IPS-NIHi7 (cell line): Measurements from ENCODE around the gene CASKIN2.

ENCODE experiments used
- DNase-seq: peaks from one replicate; pipeline ENCODE4 v3.0.0; 2012; ENCODE audit warnings: mixed read lengths; ENCODE audit errors: extremely low spot score

CASKIN2 gene

DNA sequence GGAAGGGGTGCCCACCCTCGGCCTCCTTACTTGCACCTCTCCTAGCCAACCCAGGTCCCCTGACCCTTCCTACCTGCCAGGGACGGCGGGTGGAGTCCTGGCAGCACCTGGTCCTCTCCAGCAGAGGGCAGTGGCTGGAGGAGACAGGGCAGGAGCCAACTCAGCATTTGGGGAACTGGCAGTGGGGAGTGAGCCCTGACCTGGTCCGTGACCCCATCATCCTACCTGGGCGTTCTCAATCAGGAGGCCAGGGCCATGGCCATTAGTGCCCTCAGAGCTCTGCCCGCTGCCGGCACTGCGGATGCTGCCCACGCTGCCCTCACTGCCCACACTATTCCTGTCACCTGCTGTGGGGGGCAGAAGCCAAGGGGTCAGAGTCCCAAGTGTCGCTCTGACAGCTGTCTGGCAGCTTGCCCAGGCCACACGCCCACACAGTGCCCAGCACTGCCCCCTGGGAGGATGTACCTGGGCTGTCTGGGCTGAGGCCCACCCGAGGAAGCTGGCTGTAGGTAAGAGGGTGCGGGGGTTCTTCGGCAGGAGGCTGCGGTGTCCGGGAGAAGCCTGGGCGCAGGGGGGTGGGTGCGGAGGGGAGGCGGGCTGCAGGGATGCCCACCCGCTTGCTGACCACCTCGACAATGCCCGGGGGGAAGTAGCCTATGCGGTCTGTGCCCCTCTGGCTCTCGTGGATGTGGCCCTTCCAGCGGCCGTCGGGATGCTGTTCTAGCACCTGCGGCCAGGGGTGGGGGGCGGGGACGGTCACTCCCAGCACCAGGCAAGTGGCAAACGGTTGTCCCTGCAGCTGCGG, 10.8 kb downstream of the CASKIN2 start:
- DNase-seq: peak; percentile 86

DNA sequence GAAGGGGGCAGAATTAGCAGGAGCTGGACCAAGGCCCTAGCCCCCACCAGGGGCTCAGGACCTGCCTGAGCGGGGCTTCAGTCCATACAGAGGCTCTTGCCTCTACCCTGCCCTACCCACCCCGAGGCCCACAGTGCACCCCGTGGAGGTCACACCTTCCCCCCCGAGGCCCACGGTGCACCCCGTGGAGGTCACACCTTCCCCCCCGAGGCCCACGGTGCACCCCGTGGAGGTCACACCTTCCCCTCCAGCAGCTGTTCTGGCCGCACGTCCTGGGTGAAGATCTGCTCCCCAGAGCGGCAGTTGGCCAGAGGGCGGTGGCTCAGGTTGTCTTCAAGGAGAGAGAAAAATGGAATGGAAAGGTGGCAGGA, 11.4 kb downstream of the CASKIN2 start:
- DNase-seq: no peak

DNA sequence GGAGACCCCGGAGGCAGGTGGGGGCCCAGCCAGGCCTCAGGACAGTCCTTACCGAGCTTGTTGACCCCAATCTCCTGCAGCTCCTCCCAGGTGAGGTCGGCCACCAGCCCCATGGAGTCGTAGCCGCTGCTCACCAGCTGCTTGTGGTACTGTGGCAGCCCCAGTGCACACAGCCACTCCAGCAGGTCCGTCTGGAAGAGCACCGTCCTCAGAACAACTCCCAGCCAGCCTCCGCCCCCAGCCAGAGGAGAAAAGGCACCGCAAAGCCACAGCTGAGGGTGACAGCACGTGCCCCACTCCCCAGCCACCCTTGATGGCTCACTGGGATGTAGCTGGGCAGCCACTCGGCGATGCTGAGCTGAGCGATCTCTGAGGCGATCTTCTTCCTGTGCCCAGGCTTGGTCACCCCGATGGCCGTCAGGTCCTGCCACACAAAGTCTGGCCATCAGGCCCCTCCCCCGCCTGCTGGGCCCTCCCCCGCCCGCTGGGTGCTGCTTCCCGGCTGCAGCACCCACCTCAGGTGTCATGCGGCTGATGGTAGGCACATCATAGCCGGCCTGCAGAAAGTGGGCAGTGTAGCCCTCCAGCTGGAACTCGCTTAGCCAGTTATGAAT, 11.9 kb downstream of the CASKIN2 start:
- no peak for DNase-seq

DNA sequence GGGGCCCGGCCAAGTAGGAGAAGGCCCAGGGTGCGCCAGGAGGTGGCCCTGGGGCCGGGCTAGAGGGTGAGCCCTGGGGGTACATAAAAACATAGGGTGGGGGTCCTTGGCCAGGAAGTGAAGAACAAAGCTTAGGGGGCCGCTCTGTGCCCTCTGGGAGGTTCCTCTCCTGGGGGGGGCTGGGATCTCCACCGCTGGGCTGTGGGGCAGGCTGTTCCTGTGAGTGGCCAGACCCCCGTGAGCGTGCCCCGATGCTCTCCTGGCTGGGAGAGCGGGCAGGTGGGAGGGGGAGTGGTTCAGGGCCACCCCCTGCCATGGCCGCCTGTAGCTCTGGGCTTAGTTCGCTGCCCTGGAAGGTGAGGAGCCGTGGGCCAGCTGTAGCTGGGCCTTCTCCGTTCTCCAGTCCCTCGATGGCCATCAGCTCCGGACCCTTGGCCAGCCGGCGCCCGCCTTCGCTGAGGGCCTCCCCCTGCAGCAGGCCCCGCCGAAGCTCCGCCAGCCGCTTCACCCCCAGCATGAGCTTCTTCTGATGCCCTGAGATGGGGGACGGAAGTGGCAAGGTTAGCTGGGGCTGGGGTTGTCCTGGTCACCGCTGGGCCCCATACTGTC, 12.5 kb downstream of the CASKIN2 start:
- DNase-seq: no peak

DNA sequence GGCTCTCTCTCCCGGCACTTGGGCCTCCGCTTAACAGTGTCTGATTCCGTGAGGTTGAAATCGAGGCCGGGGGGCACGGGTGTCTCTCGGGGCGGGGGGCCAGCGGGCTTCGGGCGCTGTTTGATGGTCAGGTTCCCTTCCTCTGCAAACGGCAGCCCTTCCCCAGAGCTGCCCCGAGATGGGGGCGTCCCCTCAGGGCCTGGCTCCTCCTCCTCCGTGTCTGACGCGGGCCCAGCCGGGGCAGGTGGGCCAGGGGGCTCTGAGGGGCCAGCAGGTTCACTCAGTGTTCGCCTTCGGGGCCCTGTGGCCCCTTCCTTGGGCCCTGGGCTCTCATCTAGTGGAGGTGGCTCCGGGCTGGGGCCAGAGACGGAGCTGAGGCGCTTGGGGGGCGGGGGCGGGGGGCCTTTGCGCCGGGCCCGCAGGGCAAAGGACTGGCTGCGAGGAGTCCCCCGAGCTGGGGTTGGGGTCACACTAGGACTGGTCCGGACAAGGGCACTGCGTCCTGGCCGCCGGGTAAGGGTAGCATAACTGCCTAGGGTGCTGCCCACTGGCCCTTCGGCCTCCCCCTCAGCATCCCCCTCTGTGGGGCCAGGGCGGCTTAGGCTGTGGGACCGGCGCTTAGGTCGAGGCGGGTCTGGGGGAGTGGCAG, 13.1 kb downstream of the CASKIN2 start:
- DNase-seq: no peak

DNA sequence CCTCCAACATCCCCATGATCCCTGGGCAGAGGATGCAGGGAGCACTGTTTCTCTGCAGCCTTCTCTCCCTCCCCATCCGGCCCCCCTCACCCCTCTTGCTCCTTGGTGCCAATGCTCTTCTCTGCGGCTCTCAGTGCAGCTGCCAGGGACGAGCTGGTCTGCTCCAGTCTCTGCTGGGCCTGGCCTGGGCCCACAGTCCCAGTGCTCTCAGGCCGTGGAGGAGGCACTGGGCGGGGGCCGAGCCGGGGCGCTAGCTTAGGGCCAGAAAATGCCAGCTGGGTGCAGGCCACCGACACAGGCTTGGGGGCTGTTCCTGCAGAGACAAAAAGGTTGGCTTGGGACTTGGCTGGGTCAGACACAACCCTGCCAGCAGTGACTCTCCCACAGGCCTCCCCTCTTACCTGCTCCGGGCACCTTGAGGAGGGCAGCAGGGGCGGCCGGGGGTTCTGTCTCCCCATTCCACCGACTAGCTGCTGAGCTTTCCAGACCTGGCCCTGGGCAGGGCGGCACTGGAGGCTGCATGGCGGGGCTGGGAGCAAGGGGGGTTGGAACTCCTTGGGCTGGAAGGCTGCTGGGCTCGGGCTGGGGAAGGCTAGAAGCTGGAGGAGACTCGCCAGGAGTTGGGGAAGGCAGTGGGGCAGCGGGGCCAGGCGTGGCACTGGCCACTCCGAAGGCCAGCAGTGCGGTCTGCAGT, 13.8 kb downstream of the CASKIN2 start:
- DNase-seq: no peak

DNA sequence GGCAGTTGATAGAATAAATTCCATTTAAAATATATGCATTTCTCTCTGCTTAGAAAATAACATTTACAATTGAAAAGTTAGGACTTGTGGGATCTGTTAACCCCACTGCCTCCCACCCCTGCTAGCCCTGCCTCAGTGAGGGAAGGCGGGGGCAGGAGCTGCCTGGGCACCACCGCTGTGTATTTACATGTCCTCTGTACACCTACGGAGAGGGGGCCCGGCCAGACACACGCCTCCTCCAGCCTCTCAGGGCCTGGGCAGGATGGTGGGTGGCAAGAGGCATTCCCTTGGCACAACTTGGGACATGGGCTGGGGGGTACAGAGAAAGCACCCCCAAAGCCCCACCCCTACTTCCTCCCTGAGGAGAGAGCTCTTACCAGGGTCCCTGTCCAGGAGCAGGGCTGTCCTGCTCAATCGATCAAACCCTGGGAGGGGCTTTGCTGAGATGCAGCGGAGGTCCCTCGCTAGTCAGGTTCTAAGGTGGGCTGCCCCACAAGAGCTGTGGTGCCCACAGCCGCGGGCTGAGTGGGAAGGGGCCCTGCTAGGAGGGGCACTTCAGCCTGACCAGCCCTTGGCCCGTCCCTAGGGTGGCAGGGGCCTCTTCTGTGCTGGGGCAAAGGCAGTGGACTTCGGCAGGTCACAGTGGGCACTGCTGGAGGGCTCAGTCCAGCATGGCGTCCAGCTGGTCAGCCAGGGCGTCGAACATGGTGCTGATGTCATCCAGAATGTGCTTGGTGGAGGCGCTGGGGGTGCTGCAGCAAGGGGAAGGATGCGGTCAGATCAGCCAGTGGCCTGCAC, 14.7 kb downstream of the CASKIN2 start:
- DNase-seq: no peak

DNA sequence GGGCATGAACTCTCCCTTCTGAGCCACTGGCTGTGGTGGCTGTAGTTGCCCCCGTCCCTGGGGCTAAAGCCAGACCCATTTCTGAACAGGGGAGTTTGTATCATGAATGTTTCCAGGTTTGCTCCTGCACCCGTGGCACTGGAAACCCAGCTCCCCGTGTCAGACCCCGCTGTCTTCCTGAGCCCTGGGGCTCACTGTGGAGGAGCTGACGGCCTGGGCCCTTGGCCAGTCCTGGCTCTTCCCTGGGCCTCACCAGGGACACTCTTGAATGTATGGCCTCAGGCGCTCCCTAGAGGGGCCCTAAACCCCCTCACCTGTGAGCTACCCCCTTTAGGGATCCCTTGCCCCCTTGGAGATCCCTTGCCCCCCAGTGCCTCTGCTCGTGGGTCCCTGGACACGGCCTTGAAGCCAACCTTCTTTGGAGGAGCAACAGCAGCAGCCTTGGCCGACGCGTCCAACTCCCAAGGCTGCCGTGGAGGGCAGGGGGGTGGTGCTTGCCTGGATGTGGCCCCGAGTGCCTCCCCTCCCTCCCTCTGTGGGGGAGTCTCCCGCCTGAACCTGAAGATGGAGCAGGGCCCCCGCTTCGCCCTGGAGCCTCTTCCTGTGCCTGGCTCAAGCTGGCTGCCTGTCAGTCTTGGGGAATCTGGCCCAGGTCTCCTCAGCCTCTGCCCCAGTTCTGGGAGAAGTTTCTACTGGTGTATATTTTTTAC, 15.9 kb downstream of the CASKIN2 start:
- no peak for DNase-seq

DNA sequence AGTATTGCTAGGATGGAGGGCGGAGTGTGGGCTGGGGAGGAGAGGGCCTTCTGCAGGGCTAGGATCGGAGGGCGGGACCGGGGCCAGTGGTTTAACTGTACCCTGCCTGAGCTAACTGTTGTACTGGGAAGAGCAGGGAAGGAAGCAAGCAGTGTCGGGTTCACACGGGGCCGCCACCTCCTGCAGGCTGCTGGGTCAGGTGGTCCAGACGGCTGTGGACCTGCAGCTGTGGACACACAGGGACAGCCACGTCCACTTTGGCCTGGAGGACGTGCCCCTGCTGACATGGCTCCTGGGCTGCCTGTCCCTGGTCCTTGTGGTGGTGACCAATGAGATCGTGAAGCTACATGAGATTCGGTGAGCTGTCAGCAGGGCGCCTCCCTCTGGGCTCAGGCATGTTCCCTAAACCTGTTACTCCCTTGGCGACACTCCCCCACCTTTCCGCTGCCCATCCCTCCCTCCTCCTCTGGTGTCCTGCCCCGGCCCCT, 16.6 kb downstream of the CASKIN2 start:
- peak; percentile 69 for DNase-seq

DNA sequence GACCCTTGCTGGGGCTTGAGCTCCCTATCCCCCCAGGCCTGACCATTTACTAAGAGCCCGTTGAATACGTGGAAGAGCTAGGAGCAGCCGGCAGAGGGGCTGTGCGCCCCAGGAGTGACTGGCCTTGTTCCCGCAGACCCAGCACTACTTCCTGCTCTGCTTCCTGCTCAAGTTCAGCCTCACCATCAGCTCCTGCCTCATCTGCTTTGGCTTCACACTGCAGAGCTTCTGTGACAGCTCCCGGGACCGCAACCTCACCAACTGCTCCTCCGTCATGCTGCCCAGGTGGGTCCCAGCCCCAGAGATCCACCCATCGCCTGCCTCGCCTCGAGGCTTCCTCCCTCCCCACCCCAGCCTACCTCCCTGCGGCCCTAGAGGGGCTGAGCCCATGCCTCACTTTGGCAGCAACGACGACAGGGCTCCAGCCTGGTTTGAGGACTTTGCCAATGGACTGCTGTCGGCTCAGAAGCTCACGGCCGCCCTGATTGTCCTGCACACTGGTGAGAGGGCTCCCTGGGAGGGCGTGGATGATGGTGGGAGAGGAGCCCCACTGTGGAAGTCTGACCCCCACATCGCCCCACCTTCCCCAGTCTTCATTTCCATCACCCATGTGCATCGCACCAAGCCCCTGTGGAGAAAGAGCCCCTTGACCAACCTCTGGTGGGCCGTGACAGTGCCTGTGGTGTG, 17.2 kb downstream of the CASKIN2 start:
- DNase-seq: no peak

DNA sequence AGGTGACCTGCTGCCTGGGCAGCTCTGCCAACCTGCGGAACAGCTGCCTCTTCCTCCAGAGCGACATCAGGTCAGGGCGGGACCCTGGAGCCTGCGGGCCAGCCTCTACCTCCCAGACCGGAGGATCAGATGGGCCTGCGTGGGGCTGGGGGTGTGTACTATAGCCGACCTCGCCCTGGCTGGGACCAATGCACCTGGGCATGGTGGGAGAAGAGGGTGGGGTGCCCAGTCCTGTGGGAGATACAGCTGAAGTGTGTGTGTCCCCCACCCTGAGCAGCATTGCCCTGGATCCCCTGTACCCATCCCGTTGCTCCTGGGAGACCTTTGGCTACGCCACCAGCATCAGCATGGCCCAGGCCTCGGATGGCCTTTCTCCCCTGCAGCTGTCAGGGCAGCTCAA, 19.3 kb downstream of the CASKIN2 start:
- DNase-seq: no peak

DNA sequence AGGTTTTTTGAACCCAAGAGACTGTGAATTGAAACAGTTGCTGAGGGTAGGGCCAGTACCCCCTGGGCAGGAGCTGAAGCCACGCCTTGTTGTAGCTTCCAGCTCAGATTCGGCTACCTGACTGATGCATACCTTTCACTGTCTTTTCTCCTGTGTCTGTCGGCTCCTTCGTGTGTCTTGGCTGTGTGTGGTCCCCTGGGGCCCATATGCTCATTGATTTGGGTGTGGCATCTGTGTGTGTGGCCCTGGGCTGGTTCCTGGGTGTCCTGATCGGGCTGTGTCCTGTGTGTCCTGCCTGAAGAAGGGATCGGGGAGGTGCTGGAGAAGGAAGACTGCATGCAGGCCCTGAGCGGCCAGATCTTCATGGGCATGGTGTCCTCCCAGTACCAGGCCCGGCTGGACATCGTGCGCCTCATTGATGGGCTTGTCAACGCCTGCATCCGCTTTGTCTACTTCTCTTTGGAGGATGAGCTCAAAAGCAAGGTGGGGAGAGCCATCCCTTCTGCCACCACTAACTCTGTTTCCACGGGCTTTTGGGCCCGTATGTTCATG, 20.9 kb downstream of the CASKIN2 start:
- no peak for DNase-seq

DNA sequence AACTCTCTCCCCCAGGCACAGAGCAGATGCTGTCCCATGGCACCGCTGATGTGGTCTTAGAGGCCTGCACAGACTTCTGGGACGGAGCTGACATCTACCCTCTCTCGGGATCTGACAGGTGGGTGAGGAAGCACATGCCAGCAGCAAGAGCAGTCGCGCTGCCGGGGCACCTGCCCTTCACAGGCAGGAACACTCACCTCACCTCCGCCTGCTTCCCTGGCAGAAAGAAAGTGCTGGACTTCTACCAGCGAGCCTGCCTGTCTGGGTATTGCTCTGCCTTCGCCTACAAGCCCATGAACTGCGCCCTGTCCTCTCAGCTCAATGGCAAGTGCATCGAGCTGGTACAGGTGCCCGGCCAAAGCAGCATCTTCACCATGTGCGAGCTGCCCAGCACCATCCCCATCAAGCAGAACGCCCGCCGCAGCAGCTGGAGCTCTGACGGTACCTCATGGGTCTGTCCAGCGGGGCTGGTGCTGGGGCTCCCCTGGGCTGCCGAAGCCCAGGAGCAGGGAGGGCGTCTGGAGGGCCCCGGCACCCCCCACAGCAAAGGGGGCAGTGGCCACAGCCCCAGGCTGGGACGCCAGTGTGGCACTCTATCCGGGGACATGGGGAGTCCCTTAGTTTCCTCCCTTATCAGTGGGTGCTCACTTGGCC, 21.7 kb downstream of the CASKIN2 start:
- DNase-seq: no peak

DNA sequence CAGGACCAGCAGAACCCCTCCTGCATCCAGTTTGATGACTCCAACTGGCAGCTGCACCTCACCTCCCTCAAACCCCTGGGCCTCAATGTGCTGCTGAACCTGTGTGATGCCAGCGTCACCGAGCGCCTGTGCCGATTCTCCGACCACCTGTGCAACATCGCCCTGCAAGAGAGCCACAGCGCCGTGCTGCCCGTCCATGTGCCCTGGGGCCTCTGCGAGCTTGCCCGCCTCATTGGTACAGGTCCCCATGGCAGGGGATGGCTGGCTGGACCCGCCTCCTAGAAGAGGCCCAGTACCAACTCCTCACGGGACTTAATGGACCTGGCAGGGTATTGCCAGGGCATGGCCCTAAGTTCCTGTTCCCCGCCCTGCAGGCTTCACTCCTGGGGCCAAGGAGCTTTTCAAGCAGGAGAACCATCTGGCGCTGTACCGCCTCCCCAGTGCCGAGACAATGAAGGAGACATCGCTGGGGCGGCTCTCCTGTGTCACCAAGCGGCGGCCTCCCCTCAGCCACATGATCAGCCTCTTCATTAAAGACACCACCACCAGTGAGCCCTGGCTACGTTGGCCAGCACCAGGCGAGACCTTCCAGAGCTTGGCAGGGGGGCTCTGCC, 22.7 kb downstream of the CASKIN2 start:
- DNase-seq: no peak

DNA sequence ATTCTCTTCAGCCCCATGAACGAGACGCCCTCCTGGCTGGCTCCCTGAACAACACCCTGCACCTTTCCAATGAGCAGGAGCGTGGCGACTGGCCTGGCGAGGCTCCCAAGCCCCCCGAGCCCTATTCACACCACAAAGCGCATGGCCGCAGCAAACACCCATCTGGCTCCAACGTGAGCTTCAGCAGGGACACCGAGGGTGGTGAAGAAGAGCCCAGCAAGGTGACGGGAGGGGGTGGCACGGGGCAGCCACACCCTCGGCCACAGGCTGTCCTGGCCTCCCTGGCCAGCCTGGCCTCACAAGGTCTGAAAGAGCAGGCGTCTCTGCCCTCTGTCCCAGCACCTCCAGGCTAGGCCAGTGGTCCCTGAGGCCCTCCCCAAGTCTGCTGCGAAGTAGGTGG, 23.7 kb downstream of the CASKIN2 start:
- DNase-seq: no peak

DNA sequence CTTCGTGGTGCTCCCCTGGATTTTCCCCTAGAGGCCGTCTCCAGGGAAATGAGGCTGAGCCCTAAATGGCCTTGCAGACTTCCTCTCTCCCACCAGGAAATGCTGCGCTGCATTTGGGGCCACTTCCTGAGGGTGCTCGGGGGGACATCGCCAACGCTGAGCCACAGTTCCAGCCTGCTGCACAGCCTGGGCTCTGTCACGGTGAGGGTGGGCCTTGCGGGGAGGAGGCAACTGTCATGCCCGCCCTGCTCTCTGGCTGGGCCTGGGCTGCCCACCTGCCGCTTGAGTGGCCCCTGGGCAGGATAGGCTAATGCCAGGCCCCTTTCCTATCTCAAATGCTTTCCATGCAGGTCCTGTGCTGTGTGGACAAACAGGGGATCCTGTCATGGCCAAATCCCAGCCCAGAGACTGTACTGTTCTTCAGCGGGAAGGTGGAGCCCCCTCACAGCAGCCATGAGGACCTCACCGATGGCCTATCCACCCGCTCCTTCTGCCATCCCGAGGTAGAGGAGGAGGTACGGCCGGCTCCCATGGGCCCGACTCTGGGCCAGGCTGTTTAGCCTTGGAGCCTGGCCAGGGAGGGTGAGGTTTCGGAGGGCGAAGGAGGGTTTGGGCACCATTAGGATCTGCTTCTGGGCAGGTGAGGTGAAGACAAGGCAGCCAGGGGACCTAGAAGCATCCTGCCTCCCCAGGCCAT, 24.2 kb downstream of the CASKIN2 start:
- no peak for DNase-seq

DNA sequence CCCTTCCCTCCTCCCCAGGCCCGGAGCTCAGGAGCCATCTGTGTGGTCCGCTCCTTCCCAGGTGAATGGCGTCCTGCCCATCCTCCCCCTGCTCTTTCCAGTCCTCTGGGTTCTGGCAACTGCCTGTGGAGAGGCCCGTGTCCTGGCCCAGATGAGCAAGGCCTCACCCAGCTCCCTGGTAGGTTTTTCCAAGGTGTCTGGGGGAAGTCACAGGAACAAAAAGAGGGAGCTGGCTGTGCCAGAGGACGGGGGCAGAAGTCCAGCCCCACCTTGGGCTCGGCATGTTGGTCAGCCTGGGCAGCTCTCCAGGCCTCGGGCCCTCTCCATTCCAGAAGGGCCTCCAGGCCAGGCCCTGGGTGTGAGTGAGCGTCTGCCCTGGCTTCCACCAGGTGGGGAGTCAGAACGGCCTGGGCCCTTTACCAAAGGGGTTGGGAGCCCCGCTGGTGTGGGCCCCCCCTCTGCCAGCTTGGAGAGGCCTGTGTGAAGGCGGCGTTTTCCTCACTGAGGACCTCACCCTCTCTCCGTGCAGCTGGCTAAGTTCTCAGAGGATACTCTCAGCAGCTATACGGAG, 25.1 kb downstream of the CASKIN2 start:
- DNase-seq: no peak
